Measurements from ENCODE around the gene FAM107B.

Gene FAM107B

GRCh38 chr10:14519785-14520184 lies 254.9 kb downstream of the FAM107B start:
- peaks cover 34% of the 10 kb centered on the region for H3K36me3 Mint-ChIP-seq (ENCODE audit: low read depth)

GRCh38 chr10:14518149-14518548 lies 256.5 kb downstream of the FAM107B start:
- no peak for DNase-seq
- Mint-ChIP-seq H3K27ac (no peak overlapping the region), H3K36me3 (ENCODE audit: low read depth) (peaks cover 36% of the 10 kb centered on the region), H3K4me3 (no peak overlapping the region), H3K4me1 (peaks cover 12% of the 10 kb centered on the region), H3K27me3 (ENCODE audit: low read depth, poor library complexity) (peaks cover 3% of the 10 kb centered on the region), H3K9me3 (peaks cover 5% of the 10 kb centered on the region)
- no peak for TF ChIP-seq CTCF (IDR thresholded peaks at IDR 0.05)

More at GRCh38 chr10:14519785-14520184, 254.9 kb downstream of the FAM107B start:
- no peak for TF ChIP-seq CTCF (IDR thresholded peaks at IDR 0.05)
- Mint-ChIP-seq H3K9me3 (peaks cover 4% of the 10 kb centered on the region), H3K4me1 (peaks cover 19% of the 10 kb centered on the region), H3K27ac (no peak overlapping the region), H3K27me3 (ENCODE audit: low read depth, poor library complexity) (peaks cover 3% of the 10 kb centered on the region), H3K4me3 (no peak overlapping the region)
- no peak for DNase-seq

GRCh38 chr10:14513123-14513522 lies 261.6 kb downstream of the FAM107B start:
- no peak overlapping the region for H3K27ac Mint-ChIP-seq

GRCh38 chr10:14510346-14510745 lies 264.4 kb downstream of the FAM107B start:
- Mint-ChIP-seq H3K27ac (no peak overlapping the region), H3K36me3 (ENCODE audit: low read depth) (peaks cover 59% of the 10 kb centered on the region), H3K4me3 (no peak overlapping the region), H3K27me3 (ENCODE audit: low read depth, poor library complexity) (no peaks in the 10 kb centered on the region), H3K9me3 (peaks cover 46% of the 10 kb centered on the region), H3K4me1 (peaks cover 19% of the 10 kb centered on the region)
- DNase-seq, result no peak
- no peak for TF ChIP-seq CTCF (IDR thresholded peaks at IDR 0.05)

More at GRCh38 chr10:14513123-14513522, 261.6 kb downstream of the FAM107B start:
- Mint-ChIP-seq H3K9me3 (peaks cover 44% of the 10 kb centered on the region), H3K27me3 (ENCODE audit: low read depth, poor library complexity) (no peaks in the 10 kb centered on the region), H3K36me3 (ENCODE audit: low read depth) (peaks cover 60% of the 10 kb centered on the region), H3K4me3 (no peak overlapping the region), H3K4me1 (peaks cover 9% of the 10 kb centered on the region)
- no peak for TF ChIP-seq CTCF (IDR thresholded peaks at IDR 0.05)
- DNase-seq, result no peak

GRCh38 chr10:14508725-14509124 lies 266.0 kb downstream of the FAM107B start:
- no peak overlapping the region for H3K4me3 Mint-ChIP-seq
- H3K27ac Mint-ChIP-seq, result peak overlapping the region; percentile 87
- H3K4me1 Mint-ChIP-seq, result peaks cover 19% of the 10 kb centered on the region
- peaks cover 59% of the 10 kb centered on the region for H3K36me3 Mint-ChIP-seq (ENCODE audit: low read depth)
- no peak for DNase-seq
- H3K27me3 Mint-ChIP-seq (ENCODE audit: low read depth, poor library complexity), result no peaks in the 10 kb centered on the region
- TF ChIP-seq CTCF (IDR thresholded peaks at IDR 0.05), result no peak
- H3K9me3 Mint-ChIP-seq, result peaks cover 46% of the 10 kb centered on the region

- TF ChIP-seq CTCF (IDR thresholded peaks at IDR 0.05), result no peak
- Mint-ChIP-seq H3K9me3 (peaks cover 41% of the 10 kb centered on the region), H3K27ac (no peak overlapping the region), H3K36me3 (ENCODE audit: low read depth) (peaks cover 53% of the 10 kb centered on the region), H3K4me3 (no peak overlapping the region), H3K4me1 (peaks cover 20% of the 10 kb centered on the region), H3K27me3 (ENCODE audit: low read depth, poor library complexity) (no peaks in the 10 kb centered on the region)
- no peak for DNase-seq
These were observed 266.9 kb downstream of the FAM107B start for GRCh38 chr10:14507781-14508180.
